ENCODE results near the gene CALML4. TPM values are rescaled to one million over a fixed set of nuclear protein-coding genes. Genes with fewer than 3 reads are reported as not detected.
"Not testable (repeated sequence)": the region's sequence is repeated elsewhere in the genome, so short reads cannot be mapped to it uniquely, and the experiment has no call there.

Gene CALML4
- total and polyA plus RNA-seq, 4 donors, result 3.6 to 8.0 (median 6.5) TPM

DNA sequence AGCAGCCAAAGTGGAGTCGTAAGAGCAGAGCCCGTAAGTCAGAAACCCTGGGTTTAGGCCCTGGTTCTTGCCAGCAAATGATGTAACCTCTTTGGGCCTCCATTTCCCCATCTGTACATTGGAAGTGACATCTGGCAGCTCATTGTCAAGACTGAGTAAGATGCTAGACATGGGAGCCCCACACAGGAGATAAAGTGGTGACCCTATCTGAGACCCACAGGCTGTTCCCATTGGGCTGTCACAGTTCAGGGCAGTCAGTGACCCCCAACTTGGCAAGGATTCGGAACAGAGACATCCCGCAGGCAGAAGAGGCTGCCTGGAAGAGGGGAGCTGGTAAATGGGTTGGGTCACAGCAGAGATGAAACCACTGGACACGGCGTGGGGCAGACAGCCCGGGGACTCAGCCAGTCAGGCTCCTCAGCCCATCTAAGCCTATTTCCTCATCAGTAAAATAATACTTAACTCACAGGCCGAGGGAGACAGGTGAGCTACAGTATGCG lies 22.6 kb upstream of the CALML4 start:
- Histone ChIP-seq H3K27ac (ENCODE audit: low read depth in 1 of 2, low read length in 2 of 2) (no peak overlapping the region), H3K36me3 (ENCODE audit: control insufficient read depth in 4 of 4, insufficient read depth in 3 of 4, low read depth in 1 of 4, low read length in 3 of 4) (no peaks in the 10 kb centered on the region), H3K27me3 (ENCODE audit: control insufficient read depth in 4 of 4, insufficient read depth in 4 of 4, low read length in 3 of 4) (no peaks in the 10 kb centered on the region), H3K9ac (ENCODE audit: low read depth in 1 of 2, low read length in 2 of 2) (no peak overlapping the region), H3K9me3 (ENCODE audit: control insufficient read depth in 4 of 4, low read length in 3 of 4) (no peaks in the 10 kb centered on the region), H3K4me3 (ENCODE audit: low read depth in 1 of 3, low read length in 3 of 3) (no peak overlapping the region), H3K4me1 (ENCODE audit: control insufficient read depth in 4 of 4, insufficient read depth in 4 of 4, low read length in 3 of 4) (peaks cover 8 to 35% (median 24%) of the 10 kb centered on the region in 4 donors)
- DNase-seq (ENCODE audit: low spot score), result peak; percentile 32
- WGBS, result 80% methylated on average over 9 of the region's 9 CpGs
- TF ChIP-seq YY1 (IDR thresholded peaks at IDR 0.05) (no peak), EGR1 (IDR thresholded peaks at IDR 0.05; ENCODE audit: low read depth in 2 of 2) (no peak), FOXA2 (IDR thresholded peaks at IDR 0.05) (no peak), SP1 (IDR thresholded peaks at IDR 0.05) (no peak), GABPA (IDR thresholded peaks at IDR 0.05 in 1 of 2, conservative IDR thresholded peaks at IDR 0.05 in 1 of 2) (no peak), FOXA1 (IDR thresholded peaks at IDR 0.05) (no peak), NR2F2 (IDR thresholded peaks at IDR 0.05) (no peak), HNF4A (conservative IDR thresholded peaks at IDR 0.05) (no peak), JUND (IDR thresholded peaks at IDR 0.05) (no peak), TAF1 (conservative IDR thresholded peaks at IDR 0.05) (no peak)
- TF ChIP-seq, protein P1, sequence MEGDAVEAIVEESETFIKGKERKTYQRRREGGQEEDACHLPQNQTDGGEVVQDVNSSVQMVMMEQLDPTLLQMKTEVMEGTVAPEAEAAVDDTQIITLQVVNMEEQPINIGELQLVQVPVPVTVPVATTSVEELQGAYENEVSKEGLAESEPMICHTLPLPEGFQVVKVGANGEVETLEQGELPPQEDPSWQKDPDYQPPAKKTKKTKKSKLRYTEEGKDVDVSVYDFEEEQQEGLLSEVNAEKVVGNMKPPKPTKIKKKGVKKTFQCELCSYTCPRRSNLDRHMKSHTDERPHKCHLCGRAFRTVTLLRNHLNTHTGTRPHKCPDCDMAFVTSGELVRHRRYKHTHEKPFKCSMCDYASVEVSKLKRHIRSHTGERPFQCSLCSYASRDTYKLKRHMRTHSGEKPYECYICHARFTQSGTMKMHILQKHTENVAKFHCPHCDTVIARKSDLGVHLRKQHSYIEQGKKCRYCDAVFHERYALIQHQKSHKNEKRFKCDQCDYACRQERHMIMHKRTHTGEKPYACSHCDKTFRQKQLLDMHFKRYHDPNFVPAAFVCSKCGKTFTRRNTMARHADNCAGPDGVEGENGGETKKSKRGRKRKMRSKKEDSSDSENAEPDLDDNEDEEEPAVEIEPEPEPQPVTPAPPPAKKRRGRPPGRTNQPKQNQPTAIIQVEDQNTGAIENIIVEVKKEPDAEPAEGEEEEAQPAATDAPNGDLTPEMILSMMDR (IDR thresholded peaks at IDR 0.05; ENCODE audit: low read depth, low read length, missing input control), result no peak
- TF ChIP-seq, protein P2, sequence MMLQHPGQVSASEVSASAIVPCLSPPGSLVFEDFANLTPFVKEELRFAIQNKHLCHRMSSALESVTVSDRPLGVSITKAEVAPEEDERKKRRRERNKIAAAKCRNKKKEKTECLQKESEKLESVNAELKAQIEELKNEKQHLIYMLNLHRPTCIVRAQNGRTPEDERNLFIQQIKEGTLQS (IDR thresholded peaks at IDR 0.05), result no peak
- TF ChIP-seq, protein P3, sequence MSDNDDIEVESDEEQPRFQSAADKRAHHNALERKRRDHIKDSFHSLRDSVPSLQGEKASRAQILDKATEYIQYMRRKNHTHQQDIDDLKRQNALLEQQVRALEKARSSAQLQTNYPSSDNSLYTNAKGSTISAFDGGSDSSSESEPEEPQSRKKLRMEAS (IDR thresholded peaks at IDR 0.05), result no peak
- TF ChIP-seq, protein P4, sequence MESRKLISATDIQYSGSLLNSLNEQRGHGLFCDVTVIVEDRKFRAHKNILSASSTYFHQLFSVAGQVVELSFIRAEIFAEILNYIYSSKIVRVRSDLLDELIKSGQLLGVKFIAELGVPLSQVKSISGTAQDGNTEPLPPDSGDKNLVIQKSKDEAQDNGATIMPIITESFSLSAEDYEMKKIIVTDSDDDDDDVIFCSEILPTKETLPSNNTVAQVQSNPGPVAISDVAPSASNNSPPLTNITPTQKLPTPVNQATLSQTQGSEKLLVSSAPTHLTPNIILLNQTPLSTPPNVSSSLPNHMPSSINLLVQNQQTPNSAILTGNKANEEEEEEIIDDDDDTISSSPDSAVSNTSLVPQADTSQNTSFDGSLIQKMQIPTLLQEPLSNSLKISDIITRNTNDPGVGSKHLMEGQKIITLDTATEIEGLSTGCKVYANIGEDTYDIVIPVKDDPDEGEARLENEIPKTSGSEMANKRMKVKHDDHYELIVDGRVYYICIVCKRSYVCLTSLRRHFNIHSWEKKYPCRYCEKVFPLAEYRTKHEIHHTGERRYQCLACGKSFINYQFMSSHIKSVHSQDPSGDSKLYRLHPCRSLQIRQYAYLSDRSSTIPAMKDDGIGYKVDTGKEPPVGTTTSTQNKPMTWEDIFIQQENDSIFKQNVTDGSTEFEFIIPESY (IDR thresholded peaks at IDR 0.05), result no peak

DNA sequence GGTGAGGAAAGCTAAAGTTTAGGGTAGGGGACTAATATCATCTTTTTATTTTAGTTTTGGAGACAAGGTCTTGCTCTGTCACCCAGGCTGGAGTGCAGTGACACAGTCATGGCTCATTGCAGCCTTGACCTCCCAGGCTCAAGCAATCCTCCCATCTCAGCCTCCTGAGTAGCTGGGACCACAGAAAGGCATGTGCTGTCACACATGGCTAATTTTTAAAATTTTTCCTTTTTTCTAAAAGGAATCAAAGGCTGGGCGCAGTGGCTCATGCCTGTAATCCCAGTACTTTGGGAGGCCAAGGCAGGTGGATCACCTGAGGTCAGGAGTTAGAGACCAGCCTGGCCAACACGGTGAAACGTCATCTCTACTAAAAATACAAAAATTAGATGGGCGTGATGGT lies 20.3 kb upstream of the CALML4 start:
- 96% methylated on average over 4 of the region's 4 CpGs for WGBS

More for the DNA sequence above, 20.3 kb upstream of the CALML4 start:
- not testable (repeated sequence) for H3K36me3 ChIP-seq (ENCODE audit: control insufficient read depth in 4 of 4, insufficient read depth in 3 of 4, low read depth in 1 of 4, low read length in 3 of 4); H3K27me3 ChIP-seq (ENCODE audit: control insufficient read depth in 4 of 4, insufficient read depth in 4 of 4, low read length in 3 of 4); H3K4me3 ChIP-seq (ENCODE audit: low read depth in 1 of 3, low read length in 3 of 3); H3K27ac ChIP-seq (ENCODE audit: low read depth in 1 of 2, low read length in 2 of 2); H3K9ac ChIP-seq (ENCODE audit: low read depth in 1 of 2, low read length in 2 of 2); H3K9me3 ChIP-seq (ENCODE audit: control insufficient read depth in 4 of 4, low read length in 3 of 4); DNase-seq (ENCODE audit: low spot score)
- H3K4me1 ChIP-seq (ENCODE audit: control insufficient read depth in 4 of 4, insufficient read depth in 4 of 4, low read length in 3 of 4), result peaks cover 8 to 31% (median 20%) of the 10 kb centered on the region in 4 donors

All from liver (tissue), 9 donors.